CMK (cell line): ENCODE results near the gene PLAU.
A peak's percentile ranks its signal among the peaks of the same experiment; 100 is the strongest.

Source experiments
- DNase-seq: peaks from one replicate; pipeline ENCODE4 v3.0.0-alpha.2; 2010; ENCODE audit warnings: low read depth

PLAU gene

DNA sequence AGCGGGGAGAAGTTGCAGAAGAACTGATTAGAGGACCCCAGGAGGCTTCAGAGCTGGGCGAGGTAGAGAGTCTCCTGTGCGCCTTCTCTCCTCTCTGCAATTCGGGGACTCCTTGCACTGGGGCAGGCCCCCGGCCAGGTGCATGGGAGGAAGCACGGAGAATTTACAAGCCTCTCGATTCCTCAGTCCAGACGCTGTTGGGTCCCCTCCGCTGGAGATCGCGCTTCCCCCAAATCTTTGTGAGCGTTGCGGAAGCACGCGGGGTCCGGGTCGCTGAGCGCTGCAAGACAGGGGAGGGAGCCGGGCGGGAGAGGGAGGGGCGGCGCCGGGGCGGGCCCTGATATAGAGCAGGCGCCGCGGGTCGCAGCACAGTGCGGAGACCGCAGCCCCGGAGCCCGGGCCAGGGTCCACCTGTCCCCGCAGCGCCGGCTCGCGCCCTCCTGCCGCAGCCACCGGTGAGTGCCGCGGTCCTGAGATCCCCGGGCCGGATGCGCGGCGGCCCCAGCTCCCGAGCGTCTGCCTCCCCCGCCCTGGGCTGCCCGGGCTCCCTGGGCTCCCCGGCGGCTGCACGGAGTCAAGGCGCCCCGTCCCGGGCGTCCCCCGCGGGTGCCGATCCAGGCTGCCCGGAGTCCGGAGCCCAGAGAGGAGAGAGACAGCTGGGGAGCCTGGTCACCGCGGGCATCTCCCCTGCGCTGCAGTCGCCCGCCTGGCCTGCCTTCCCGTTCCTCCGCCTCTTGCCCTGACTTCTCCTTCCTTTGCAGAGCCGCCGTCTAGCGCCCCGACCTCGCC, at the start of gene PLAU:
TSS of gene PLAU (plus strand) at position 369 of the 789 bp plus-strand sequence. CDS start 424 bp downstream, outside the sequence.
- DNase-seq = no peak

DNA sequence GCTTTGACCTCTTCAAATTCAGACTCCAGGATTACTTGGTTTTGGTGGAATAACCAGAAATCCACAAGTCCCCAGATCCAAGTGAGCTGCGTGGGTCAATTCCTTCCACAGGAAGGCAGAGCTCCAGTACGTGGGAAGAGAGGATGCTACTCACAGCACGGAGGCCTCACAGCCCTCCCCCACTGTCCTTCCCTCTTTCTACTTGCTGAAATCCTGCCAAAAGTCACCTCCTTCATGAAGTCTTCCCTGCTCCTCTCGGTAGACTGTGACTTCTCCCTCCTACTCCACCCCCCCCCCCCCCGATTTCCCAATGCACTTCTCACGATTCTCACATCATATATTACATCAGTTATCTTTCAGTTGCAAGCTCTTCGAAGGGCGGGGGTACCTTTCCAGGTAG, 48.9 kb upstream of the PLAU start:
- DNase-seq = no peak

DNA sequence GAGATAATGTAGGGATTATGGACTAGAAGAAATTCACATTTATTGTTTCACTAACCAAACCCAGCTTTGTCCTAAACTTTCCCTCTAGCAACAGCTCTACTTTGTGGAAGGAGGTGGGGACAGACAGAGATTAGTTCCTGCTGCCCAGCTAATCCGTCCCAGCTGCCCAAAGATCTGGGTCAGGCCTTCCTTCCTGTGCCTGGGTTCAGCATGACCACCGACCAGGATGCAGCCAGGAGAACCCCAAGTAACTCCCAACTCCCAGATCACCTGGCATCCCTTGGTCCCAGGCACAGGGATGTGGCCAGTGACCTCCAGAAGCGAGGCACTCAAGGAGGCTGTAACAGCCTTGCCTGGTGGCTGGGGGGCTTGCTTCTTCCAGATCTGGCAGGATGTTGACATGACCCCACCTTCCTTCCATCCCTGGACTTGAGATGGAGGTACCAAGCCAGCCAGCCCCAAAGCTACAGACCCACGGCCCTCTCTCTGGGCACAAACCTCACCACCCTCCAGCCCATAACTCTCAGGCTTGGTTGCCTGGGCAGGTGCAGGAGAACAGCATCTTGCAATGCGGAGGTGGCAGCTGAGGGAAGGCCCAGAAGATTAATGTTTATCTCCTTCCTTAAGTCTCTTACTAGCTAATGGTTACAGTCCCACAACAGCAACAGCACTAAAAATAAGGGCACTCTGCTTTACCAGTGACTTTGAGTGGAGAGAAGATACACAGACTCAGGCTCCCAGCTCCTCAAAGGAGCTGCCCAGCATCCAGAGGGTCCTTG, 47.7 kb upstream of the PLAU start:
- no peak for DNase-seq

DNA sequence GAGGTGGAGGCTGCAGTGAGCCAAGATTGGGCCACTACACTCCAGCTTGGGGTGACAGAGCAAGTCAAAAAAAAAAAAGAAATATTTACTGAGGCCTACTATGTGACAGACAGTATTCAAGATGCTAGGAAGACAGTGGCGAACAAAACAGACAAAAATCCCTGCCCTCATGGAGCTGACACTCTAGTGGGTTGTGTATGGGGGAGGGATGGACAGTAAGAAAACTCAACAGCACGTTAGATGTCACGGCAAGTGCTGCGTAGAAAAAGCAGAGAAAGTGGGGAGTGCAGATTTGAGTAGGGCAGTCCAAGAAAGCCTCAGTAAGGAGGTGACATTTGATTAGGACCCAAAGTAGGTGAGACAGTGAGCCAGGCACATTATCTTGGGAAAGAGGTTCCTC, 46.7 kb upstream of the PLAU start:
- DNase-seq = no peak

DNA sequence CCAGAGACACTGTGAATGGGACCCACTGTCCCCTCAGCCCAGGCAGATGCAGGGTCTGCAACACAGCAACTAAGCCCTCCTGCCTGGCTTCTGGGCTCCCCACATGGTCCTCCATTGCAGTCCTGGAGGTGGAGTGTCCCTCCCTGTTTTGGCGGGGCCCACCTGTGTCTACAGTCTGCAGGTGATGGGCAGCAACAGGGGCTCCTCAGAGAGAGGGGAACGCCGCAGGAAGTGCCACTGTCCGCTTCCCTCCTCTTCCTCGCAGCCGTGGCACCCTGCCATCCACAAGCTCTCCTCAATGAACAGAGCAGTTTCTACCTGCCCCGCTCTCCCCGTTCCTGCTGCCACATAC, 45.8 kb upstream of the PLAU start:
- no peak for DNase-seq

DNA sequence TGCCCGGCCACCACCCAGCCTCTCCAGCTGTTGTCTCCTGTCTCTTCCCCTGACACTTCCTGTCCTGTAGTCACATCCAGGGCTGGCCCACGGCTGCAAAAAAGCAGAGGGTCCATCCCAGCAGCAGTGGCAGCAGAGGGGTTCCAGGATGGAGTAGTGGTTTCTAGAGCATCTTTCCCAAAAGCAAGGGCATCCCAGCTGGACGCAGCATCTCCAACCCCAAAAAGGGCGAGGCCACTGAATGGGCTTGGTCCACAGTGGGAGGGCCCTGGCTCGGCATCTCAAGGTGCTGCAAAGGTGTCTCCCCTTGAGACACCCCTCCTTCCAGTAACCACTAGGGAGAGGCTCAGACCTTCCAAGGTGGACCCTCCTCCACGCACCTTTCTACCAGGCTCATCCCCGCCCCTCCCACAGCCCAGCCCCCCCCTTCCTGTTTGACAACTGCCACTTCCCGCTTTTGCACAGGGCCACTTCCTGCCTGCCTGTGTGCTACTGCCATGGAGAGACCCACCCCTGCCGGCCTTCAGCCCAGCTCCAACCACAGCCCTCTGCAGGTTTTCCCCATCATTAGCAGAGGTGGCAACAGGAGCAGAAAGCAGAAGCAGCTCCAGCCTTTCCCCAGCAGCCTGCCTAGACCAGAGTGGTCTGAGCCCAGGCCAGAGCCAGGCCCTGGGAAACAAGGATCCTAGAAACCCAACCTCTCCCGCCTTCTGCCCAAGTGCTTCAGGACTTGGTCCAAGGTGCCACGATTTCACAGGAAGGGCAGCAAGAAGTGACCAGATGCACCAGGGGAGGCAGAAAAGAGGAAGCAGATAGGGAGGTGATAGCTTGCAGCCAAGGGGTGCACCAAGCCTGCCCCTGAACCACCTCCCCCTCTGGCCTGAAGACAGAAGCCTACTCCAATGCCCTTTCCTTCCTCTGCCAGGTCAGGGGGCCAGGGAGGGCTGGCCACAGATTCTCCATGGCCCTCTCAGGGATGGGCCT, 45.2 kb upstream of the PLAU start:
- DNase-seq = peak; percentile 77

DNA sequence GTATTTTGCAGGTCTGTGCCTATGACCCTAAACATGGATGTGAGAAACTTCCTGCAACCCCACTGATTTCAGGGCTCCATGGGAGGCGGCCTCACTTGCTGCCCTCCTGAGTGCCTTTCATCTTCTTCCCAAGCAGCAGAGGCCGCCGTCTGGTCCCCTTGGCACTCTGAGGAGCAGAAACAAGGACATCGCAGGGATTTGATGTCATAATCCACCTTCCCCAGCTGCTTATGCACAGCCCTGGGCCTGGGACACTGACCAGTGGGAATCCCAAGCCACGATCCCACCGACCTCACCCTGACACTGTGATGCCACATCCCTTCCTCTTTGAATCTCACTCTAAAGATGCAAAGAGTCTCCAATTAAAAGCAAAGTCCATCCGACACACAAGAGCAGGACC, 44.3 kb upstream of the PLAU start:
- DNase-seq = no peak

DNA sequence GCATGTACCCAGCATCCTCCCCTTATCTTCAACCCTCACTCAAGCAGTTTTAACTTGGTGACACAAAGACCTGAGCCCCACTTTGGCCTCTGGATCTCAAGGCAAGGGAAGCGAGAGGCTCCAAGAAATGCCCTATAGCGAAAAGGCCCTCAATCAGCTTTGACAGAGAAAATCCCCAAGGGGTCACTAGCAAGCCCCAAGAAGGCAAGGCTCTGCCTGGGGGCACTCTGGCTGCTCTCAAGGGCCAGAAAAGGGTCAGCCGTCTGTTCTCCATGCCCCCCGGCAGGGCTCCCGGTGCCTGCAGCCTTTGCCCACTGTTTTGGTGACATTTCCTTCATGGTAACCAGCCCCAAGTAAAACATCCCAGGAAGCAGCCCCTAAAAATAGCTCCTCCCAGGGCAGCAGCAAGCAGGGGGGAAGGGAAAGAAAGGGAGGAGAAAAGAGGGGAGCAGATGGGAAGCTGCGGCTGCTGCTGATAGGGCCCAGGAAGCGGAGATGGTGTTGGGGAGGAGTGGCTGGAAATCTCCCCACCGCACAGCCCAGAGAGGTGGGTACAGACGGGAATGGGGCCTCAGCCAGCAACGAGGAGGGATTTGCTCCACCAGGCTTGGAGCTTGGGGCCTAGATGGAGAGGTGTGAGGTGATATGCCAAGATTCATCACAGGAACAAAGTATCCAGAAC, 43.7 kb upstream of the PLAU start:
- DNase-seq = peak; percentile 15

DNA sequence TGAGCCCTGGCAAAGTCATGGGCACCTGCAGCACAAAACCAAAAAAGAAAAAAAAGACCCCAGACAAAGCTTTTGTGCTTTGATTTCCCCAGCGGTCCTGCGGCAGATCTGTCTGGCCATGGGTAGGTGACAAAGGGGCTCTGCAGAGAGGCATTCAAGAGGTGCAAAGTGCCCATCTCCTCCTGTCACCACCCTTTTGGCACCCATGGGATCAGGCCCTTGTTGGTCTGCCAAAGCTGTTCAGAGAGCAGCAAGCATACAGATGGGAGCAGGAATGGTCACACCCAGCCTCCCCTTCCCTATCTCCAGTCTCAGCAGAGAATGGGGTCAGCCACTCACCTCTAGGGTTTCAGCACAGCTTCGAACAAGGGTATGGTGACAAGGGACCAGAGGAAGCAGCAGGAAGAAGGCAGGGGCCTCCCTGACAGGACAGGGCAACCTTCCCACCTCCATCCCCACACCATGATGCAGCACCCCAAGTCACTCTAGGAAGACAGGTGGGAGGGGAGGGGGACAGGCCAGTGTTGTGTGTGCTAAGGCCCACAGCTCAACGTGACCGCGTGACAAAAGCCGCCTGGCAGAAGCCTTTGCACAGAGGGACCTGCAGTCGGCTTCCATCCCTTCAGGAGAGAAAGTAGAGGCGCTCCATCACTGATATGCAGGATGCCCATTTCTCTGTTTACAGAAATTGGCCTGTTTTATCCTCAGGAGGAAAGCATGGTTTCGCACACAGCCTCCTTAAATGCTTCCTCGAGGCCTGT, 42.9 kb upstream of the PLAU start:
- peak; percentile 35 for DNase-seq

DNA sequence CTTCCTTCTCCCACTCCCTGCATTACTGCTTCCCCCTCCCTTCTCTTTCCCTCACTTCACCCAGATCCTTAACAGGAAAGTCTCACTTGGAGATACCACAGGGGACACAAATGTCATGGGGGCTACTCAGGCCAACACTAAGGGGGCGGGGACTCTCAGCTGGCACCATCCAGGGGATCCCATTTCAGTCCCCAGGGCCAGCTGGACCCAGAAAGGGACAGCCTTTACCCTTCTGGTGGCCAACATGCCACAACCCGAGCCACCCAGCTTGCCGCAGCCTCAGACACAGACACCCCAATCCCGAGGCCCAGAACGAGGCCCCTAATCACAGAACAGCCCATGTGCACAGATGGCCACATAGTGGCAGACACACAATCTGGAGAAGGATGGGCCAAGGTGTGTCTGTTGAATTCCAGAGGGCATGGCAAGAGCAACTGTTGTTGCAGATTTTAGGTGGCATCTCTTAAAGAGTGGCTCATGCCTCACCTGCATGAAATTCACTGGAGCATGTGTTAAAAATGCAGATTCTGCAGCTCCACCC, 42.2 kb upstream of the PLAU start:
- no peak for DNase-seq

DNA sequence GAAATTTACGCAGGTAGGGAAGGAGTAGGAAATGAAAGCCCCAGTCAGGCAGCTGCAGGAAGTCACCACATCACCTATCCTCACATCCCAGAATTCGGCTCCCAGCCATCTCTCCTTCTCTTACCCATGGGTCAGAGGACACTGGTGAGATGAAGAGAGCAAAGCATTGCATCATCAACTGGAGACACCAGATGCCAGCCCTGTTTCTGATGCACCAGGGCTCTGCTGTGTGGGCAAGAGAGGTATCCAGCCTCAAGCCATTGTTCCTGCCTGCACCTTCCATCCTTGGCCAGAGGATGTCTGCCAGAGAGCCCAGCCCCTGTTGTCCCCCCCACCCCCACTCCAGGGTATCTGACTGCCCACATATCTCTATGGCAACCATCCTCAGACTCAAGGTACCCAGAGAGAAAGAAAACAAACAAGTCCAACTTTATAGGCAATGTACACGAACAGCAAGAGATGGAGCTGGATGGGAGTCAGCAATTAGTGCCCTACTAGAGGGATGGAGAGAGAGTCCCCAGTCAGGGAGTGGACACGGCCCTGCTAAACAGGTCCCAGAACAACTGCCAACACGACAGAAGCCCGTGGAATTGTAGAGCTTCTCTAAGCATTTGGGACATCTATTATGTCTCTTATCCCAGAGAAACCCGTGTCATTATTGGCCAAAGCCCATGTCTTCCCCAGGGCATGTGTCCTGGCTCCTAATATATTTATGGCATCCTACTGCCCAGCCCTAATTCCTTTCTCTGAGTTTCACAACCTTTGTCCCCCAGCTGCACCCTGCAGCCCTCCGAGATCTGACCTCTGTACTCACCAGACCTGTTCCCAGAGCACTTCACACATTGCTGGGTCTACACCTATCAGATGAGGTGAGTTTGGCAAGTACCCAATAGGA, 39.4 kb upstream of the PLAU start:
- no peak for DNase-seq

DNA sequence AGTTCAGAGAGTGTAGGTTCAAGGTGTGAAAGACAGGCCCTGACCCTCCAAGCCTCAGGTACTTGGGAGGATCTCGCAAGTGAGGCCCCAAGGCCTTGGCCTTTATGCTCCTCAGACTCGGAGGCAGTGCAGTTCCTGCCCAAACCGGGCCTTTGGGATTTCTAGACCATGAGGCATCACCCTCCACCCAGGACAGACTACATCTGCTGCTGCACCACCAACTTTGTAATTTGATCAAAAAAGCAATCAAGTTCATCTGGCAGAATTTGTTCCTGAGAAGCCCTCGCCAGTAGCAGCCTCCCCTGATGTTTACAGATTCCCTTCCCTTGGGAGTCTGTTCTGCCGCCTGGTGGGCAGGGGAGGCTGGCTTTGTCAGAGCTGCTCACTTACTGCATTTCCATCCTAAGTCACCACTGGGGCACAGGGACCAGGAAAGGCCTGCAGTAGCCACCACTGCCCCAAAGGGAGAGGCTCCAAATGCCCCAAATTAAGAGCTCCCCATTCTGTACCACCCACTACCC, 38.7 kb upstream of the PLAU start:
- DNase-seq = no peak

DNA sequence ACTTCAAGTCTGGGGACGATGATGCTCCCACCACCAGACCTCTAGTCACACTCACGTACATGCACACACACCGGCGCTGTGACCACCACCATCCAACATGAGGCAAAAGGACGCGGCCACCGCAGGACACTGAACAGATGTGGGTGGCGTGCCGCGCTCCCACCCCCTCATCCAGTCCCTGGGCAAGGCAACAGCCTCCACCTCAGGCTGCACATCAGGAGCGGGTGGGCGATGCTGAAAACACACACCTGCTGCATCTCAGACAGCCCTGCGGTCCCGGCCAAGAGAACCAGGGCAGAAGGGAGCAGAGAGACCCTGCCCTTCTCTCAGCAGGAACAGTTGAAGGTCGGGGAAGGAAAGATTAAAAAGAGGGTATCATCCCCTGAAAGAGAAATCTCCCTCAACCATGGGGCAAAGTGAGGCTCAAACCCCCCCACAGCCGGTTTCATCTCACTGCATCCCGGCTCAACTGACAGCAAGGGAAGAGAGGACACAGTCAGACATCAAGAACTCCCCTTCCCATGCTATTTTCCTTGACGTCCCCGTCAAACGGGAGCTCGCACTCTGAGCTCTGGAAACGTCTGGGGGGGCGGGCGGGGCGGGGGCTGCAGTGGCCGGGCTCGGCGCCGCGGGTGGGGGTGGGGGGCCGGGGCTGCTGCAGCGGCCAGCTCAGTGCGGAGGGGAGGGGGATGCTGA, 37.6 kb upstream of the PLAU start:
- no peak for DNase-seq

DNA sequence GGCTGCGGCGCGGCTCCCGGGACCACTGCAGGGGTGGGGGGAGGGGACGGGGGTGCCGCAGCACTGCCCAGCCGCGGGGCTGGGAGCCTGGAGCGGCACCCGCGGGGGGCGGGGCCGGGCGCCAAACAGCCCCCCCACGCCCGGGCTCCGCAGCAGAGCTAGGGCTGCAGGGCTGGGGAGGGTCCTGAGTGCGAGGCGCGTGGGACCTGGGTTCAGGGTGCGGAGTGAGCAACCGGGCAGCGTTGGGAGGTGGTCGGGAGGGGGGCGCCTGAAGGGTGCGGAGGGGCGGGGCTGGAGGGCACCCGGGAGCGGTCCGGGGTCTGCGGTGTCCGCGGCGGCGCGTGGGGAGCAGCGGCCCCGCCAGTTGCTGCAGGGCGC, 37.1 kb upstream of the PLAU start:
- peak; percentile 24 for DNase-seq

DNA sequence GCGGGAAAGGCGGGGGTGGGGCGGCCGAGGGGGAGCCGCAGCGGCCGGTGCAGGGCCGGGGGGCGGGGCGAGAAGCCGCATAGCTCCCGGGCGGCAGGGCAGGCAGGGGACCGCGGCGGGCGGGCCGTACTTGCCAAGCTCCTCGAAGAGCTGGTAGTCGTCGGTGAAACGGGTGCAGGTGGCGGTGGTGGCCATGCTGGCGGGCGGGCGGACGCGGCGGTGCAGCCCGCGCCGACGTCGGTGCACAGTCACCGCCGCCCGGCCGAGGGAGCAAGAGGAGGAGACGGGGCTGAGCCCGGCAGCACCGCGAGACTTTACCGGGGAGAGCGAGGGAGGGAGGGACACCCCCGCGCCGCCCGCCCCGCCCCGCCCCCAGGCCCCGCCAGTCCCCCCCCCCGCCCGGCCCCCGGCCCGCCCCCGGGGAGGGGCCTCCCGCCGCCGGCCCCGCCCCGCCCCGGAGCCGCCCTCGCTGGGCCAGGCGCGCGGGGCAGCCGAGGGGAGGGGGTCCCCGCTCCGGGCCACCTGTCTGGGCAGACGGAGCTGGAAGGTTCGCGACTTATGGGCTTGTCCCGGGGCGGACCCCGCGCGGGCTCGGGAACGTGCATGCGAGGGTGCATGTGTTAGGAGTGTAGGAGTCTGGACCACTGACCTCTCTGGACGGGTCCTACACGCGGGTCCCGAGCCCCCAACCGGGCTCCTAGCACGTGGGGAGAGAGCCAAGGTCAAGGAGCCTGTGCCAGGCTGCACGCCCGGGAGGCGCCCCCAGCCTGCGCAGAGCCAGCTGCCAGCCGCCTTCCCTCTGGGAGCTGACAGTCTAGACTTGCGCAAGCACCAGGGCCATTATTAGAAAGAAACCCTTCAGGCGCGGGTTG, 36.4 kb upstream of the PLAU start, which contains the start of gene CAMK2G:
TSS of gene CAMK2G (minus strand) at position 289 of the 872 bp plus-strand sequence. CDS start at position 195, 94 bp downstream.
- peak; percentile 53 for DNase-seq

DNA sequence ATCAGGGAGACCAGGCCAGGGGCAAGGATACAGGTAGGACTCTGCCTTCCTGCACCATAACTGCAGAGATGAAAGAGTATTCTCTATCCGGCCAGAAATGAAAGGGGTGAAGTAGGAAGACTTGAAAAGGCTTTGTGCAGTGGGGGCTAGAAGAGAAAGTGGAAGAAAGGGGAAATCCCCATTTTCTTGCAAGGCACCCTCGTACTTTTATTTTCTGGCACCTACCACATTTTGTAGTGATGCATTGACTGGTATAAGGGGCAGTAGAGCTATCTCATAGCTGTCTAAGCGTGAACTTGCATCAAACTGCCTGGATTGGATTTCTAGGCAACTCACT, 35.8 kb upstream of the PLAU start:
- DNase-seq = no peak

DNA sequence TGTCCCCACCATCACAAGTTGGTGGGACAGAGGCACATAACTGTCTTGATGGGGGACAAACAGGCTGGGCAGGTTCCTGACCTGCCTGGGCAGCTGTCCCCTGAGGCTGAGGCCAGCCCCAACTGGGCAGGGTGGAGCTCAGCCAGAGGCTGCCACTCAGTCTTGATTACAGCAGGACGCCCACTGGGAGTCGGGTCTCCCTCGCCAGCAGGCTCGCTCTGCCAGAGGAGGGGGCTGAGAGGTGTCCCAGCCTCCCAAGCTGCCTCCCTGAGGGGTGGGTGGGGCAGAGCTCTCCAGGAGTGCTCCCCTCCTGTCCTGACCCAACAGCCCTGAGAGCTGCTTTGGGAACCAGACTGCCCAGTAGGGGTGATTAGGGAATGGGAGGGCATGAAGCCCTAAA, 34.8 kb upstream of the PLAU start:
- no peak for DNase-seq

DNA sequence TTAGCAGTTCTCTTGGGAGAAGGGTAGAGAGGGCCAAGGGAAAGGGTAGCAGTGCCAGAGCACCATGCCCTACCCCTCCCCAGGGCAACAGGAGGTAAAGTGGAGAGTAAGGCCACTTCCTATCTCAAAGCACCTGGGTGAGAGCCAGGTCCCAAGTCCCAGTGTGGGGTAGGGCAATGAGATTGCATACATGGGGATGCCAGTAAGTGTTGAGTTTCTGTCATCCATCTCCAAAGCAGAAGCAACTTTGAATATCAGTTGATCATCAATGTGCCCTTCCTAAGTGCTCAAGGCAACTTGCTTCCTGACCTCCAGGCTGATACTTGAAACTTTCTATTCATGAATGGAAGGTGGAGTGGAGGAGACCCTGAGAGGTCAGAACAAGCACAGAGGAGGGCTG, 34.4 kb upstream of the PLAU start:
- DNase-seq = no peak
